Stimulated activated CD8-positive, alpha-beta memory T cell treated with anti-CD3 and anti-CD28 coated beads, Interleukin-12 subunit alpha, Interleukin-12 subunit beta, amount 100 ng/mL, for 4 hours (primary cell): ENCODE measurements around the gene GRB10.

Source experiments
- DNase-seq: peaks from one replicate; pipeline ENCODE4 v3.0.0-alpha.2; 2020; ENCODE audit warnings: low read depth

The GRB10 gene

DNA sequence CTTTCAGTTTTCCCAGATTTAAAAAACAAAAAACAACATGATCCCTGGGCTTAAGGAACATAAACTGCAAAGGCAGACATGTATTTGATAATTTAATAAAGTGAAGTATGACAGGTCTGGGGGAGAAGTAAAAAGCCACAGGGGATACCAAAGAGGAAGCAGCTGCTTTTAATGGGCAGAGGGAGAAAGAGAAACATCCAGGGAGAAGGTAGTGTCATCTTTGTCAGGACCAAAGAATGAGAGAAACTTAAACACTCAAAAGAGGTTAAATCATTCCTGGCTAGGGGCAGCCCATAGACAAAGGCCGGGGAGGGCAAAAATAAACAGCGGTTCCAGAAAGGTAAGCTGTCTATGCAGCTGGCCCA, 94.5 kb downstream of the GRB10 start:
- DNase-seq, result no peak

DNA sequence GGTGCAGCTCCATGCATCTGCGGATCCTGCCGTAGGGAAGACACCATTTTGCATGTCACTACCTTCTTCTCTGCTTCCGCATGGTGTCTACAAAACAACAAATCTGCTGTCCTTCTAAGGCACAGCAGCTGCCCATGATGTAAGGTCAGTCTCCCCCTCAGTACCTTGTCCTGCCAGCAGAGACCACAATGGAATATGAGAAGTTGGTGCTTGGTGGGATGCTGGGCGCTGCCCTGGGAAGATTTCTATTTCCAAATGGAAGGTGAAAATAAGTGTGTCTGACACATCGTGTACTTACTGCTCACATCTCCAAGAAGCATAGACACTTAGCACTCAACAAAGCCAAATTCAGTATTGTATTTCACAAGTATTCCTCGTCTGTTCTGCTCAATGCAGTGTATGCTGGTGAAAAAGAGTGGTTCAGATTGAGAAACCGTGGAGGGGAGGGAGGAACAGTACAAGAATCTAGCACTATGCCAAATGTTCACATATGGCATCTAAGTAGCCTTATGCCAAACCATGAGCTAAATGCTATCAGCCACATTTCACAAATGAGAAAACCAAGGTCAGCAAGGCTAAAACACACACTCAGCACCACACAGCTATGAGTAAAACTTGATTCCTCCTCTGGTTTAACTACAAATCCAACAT, 95.0 kb downstream of the GRB10 start:
- no peak for DNase-seq

- no peak for DNase-seq
Measured at GRCh38 chr7:50687096-50687495, 95.6 kb downstream of the GRB10 start.

DNA sequence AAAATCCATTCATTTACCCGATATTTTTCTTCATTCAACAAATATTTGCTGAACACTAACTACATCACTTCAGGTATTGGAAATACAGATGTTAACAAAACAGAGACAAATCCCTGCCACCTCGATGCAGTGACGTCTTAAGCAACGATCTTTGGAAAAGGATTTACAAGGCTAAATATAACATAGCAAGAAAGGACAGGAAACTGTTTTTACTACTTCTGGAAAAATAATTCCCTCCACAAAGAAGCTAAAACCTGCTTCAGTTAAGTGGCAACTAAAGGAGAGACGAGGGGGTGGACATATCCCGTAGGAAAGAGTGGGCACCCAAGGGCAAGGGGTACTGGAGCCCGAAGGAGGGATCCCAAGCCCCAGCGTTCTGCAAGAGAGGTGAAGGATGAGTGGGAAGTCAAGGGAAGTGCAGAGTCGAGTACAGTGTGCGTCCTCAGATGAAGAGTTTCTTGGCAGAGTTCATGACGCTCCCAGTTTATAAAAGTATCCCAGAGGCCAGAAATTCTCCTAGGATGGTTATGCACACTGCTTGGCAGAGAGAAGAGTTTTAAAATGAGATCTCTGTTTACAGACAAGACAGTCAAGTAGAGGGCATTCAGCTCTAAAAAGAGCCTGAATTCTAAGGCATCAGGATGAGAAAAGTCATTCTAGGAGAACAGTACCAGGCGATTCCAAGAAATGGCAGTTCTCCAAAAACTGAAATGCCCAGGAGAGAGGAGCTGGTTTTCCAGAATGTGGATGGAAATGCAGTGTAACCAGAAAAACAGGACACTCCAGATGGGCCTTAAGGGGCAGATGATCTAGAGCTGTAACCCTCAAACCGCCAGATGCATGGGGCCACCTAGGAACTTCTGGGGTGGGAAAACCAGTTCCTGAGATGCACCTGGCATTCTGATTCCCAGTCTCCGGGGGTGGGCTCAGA, 97.3 kb downstream of the GRB10 start:
- DNase-seq, result no peak

- no peak for DNase-seq
Measured at GRCh38 chr7:50684713-50685075, 98.0 kb downstream of the GRB10 start.

DNA sequence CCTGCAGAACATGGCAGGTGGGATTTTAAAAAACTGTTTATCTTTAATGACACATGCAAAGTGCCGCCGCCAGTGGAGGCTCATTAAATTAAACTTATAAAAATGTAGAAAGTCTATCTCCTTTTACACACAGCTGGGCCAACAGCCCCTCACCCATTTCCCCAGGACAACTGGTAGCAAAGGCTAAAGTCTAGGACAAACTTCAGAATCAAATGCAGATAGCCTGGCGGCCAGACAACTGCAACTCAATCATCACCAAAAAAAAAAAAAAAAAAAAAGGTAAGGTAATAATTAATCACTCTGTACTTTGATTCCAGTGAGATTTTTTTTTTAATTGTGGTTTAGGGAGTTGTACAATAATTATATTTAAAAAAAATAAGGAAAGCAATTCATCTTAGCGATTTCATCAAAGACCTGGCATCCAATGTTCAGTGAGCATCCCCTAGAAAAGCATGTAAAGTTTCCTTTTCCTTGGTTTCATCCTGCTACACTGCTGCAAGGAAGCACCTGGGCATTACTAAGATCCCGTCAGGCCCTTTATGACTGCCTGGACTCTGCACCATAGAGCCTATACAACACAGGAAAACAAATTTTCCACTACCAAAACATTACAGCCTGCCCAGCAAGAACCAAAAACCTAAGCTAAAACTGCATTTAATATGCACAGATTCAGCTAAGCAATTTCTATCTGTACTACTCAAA, 98.5 kb downstream of the GRB10 start:
- DNase-seq, result no peak

- no peak for DNase-seq
Measured at GRCh38 chr7:50682573-50682972, 100.1 kb downstream of the GRB10 start.

DNA sequence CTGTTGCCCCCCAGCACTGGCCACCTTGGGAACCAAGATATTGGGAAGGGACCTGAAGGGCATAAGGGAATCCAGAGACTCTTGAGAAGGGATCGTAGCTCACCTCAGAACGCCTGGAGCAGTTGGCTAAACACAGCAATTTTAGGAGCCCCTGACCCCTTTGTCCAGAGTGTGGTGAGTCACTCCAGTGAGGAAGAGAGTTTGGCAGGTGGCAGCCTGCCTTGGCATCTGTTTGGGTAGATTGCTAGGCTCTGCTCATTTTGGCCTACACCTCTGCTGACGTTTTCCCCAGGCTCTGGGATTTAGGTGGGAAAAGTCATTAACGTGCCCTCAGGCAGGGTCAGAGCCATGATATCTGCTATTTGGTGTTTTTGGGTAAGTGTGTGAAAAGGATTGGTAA, 100.6 kb downstream of the GRB10 start:
- DNase-seq, result no peak

- DNase-seq, result no peak
Measured at GRCh38 chr7:50681432-50682045, 101.2 kb downstream of the GRB10 start.

- no peak for DNase-seq
Measured at GRCh38 chr7:50679218-50680007, 103.3 kb downstream of the GRB10 start.

DNA sequence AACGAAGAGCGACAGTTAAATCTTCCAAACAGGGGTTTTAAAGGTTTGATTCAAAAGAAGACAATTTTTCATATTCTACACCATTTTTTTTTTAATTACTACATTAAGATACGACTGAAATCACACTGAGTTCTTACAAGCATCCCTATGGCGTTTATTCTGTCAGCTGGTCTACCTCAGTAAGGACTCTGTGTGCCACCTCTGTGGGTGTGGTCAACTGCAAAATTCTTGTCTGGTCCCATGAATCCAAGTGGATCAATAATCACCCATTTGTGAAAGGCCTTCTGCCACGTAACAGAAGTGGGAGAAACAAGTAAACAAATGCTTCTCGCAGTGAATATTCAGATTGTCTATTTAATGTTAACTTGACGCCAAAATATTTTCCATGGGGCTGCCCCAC, 104.1 kb downstream of the GRB10 start:
- DNase-seq, result no peak

GRCh38 chr7:50677638-50677996, 105.1 kb downstream of the GRB10 start:
- no peak for DNase-seq

GRCh38 chr7:50676740-50677637, 105.7 kb downstream of the GRB10 start:
- no peak for DNase-seq

DNA sequence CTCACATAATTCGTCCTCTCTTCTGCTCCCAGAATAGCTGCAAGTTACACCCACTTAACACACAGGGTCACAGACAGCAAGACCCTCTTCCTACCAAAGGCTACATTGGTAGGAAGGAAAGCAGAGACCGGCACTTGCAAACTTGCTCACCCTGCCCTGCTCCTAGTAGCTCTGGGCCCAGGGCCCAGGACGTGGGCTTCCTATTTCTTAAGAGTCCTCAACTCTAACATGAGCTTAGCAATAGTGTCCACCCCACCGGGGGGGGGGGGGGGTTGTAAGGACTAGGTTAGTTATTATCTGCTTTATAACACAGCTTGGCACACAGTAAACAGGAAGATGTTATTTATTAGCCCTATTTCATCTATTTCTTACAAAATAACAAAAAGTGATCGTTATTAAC, 106.6 kb downstream of the GRB10 start:
- DNase-seq, result no peak

- DNase-seq, result no peak
Measured at GRCh38 chr7:50674896-50675835, 107.5 kb downstream of the GRB10 start.

GRCh38 chr7:50674299-50674698, 108.4 kb downstream of the GRB10 start:
- no peak for DNase-seq

GRCh38 chr7:50673096-50673495, 109.6 kb downstream of the GRB10 start:
- no peak for DNase-seq

DNA sequence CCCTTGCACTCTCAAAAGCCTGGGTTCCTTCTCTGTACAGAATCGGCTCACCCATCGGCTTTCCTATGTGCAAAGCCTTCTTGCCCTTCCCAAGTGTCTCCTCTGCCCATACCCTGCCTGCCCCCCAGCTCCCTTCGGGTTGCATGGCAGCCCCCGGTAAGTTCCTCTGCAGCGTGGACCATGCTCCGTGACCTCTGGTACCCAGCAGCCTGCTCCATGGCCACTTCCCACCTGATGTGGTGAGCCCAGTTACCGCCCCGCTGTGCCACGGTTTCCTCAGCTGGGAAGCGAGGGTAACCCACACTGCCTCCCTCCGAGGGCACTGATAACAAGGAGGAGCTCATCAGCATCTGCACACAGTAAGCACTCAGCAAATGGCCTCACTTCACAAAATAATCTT, 110.7 kb downstream of the GRB10 start:
- DNase-seq, result no peak

DNA sequence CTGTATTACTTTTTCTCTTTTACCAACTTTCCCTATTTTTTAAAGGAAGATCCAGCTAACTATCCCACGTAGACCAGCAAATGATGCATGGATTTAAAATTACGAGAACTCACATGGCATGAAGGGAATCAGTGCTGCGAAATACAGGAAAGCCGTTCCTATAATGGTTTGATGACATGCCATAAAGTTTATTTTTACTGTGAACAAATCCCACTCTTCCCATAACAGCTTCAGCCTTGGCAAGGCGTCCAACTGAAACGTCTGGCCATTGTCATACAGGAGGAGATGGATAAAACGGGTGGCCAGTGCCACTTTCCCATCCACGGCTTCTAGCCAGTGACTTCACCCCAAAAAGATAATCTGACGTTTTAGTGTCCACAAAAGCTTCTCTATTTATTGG, 111.3 kb downstream of the GRB10 start:
- DNase-seq, result no peak

DNA sequence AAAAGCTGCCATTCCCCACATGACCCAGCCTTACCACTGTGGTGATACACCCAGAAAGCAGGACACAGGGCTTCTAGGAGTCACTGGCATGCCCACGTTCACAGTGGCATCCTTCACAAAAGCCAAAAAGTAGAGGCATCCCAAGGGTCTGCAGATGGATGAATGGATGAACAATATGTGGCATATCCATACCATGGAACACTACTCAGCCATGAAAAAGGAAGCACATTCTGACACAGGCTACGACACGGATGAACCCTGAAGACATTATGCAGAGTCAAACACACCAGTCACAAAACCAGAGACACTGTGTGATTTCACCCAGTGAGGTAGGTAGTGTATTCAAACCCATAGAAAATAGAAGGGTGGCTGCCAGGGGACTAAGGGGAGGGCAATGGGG, 112.8 kb downstream of the GRB10 start:
- no peak for DNase-seq
